Astrocyte (in vitro differentiated cells and primary cell): ENCODE measurements around the gene FAM124A. TPM values are rescaled to one million over a fixed set of nuclear protein-coding genes. Genes with fewer than 3 reads are reported as not detected.

ENCODE experiments used
- DNase-seq: peaks from one replicate; pipeline ENCODE4 v3.0.0-alpha.2; 2010; ENCODE audit warnings: low read depth
- FAIRE-seq: peaks from 2 replicates; lab custom pipeline; 2011; peaks lifted over from hg19 to GRCh38; lab: Jason Lieb, UNC
- H2AFZ ChIP-seq: 2 replicates; pipeline ENCODE4 v1.6.0; 2012; ENCODE audit warnings: low read depth, low read length, inconsistent platforms
- H3K27ac ChIP-seq: 2 replicates; pipeline ENCODE4 v1.5.1; 2011; ENCODE audit warnings: low read depth, low read length, inconsistent platforms
- H3K27me3 ChIP-seq: 2 replicates; pipeline ENCODE4 v1.6.0; 2011; ENCODE audit warnings: low read length, inconsistent platforms; ENCODE audit not compliant: insufficient read depth
- H3K36me3 ChIP-seq: 2 replicates; pipeline ENCODE4 v1.5.1; 2011; ENCODE audit warnings: low read length, inconsistent platforms; ENCODE audit not compliant: insufficient read depth
- H3K4me1 ChIP-seq: 2 replicates; pipeline ENCODE4 v1.5.1; 2011; ENCODE audit warnings: low read length, inconsistent platforms; ENCODE audit not compliant: insufficient read depth
- H3K4me2 ChIP-seq: 2 replicates; pipeline ENCODE4 v1.6.0; 2012; ENCODE audit warnings: low read length, inconsistent platforms
- H3K4me3 ChIP-seq: 2 replicates; pipeline ENCODE4 v1.5.1; 2011; ENCODE audit warnings: low read depth, mild to moderate bottlenecking, low read length, inconsistent platforms; ENCODE audit not compliant: insufficient read depth
- H3K79me2 ChIP-seq: 2 replicates; pipeline ENCODE4 v1.6.0; 2012; ENCODE audit warnings: mild to moderate bottlenecking, low read length, inconsistent platforms; ENCODE audit not compliant: insufficient read depth
- H3K9ac ChIP-seq: 2 replicates; pipeline ENCODE4 v1.6.0; 2012; ENCODE audit warnings: mild to moderate bottlenecking, low read length, inconsistent platforms
- H3K9me3 ChIP-seq: 2 replicates; pipeline ENCODE4 v1.5.1; 2012; ENCODE audit warnings: low read depth, mild to moderate bottlenecking, low read length, inconsistent platforms; ENCODE audit not compliant: insufficient read depth
- H4K20me1 ChIP-seq: 2 replicates; pipeline ENCODE4 v1.6.0; 2012; ENCODE audit warnings: low read length, inconsistent platforms; ENCODE audit not compliant: insufficient read depth
- H3K27ac Mint-ChIP-seq: one replicate; pipeline ENCODE4 v1.8.0; 2021; ENCODE audit warnings: mild to moderate bottlenecking, mixed read lengths; ENCODE audit not compliant: unreplicated experiment
- H3K27me3 Mint-ChIP-seq: one replicate; pipeline ENCODE4 v1.8.0; 2021; ENCODE audit warnings: low read depth, mixed read lengths; ENCODE audit not compliant: unreplicated experiment
- H3K36me3 Mint-ChIP-seq: one replicate; pipeline ENCODE4 v1.8.0; 2021; ENCODE audit warnings: low read depth, mixed read lengths; ENCODE audit not compliant: unreplicated experiment
- H3K4me1 Mint-ChIP-seq: one replicate; pipeline ENCODE4 v1.8.0; 2021; ENCODE audit warnings: low read depth, mixed read lengths; ENCODE audit not compliant: unreplicated experiment
- H3K4me3 Mint-ChIP-seq: one replicate; pipeline ENCODE4 v1.8.0; 2021; ENCODE audit warnings: mild to moderate bottlenecking, moderate library complexity, mixed read lengths; ENCODE audit not compliant: unreplicated experiment
- H3K9me3 Mint-ChIP-seq: one replicate; pipeline ENCODE4 v1.8.0; 2021; ENCODE audit warnings: mild to moderate bottlenecking, mixed read lengths; ENCODE audit not compliant: unreplicated experiment
- CTCF ChIP-seq: IDR thresholded peaks from 2 replicates; pipeline ENCODE4 v1.5.1; 2011; ENCODE audit warnings: low read depth, mild to moderate bottlenecking, inconsistent platforms, low read length, moderate library complexity; ENCODE audit not compliant: insufficient read depth
- EZH2 ChIP-seq: IDR thresholded peaks from 2 replicates; pipeline ENCODE4 v1.6.1; 2012; ENCODE audit warnings: mild to moderate bottlenecking, low read length, inconsistent platforms; ENCODE audit not compliant: insufficient read depth
- total RNA-seq: library from RNA; stranded (reverse); gene quantifications from 2 replicates; pipeline ENCODE4 v1.2.1, GENCODE V29; 2021

The FAM124A gene
- total RNA-seq, 1 donor from 2014 or later: 1.1 TPM

- FAIRE-seq (no peak), DNase-seq (no peak)
- no peaks in the 10 kb centered on the region for H3K79me2 ChIP-seq
- Mint-ChIP-seq H3K27ac (no peak overlapping the region), H3K36me3 (no peaks in the 10 kb centered on the region), H3K4me1 (peaks cover 8% of the 10 kb centered on the region), H3K4me3 (no peak overlapping the region), H3K27me3 (peaks cover 7% of the 10 kb centered on the region), H3K9me3 (peaks cover 3% of the 10 kb centered on the region)
- H4K20me1 ChIP-seq: no peaks in the 10 kb centered on the region
- H3K27me3 ChIP-seq: peaks cover 5% of the 10 kb centered on the region
- no peaks in the 10 kb centered on the region for H3K4me1 ChIP-seq
- H3K9ac ChIP-seq: no peak overlapping the region
- no peak overlapping the region for H3K27ac ChIP-seq
- TF ChIP-seq CTCF (no peak), EZH2 (no peak)
- H3K4me2 ChIP-seq: no peak overlapping the region
- H3K36me3 ChIP-seq: no peaks in the 10 kb centered on the region
- H2AFZ ChIP-seq: no peak overlapping the region
- H3K9me3 ChIP-seq: no peaks in the 10 kb centered on the region
- H3K4me3 ChIP-seq: no peak overlapping the region
Measured at GRCh38 chr13:51194942-51195341, 27.3 kb upstream of the FAM124A start.

DNA sequence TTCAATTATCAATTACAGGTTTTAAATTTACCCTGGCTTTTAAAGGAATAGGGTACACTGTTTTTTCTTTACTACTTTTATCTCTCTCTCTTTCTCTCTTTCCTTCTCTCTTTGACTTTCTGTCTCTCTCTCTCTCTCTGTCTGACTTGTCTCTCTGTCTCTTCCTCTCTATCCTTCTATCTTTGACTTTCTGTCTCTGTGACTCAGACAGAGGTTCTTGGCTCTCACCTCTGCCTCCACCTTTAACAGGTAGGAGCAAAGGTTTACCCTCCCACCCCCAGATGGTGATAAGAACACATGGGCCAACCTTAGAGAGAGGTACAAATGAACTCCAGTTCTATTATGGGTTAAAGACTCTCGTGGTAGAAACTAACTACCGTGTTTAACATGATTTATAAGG lies 20.3 kb upstream of the FAM124A start:
- H3K36me3 ChIP-seq: no peaks in the 10 kb centered on the region
- Mint-ChIP-seq H3K4me1 (no peaks in the 10 kb centered on the region), H3K4me3 (no peak overlapping the region), H3K27ac (no peak overlapping the region), H3K9me3 (peaks cover 4% of the 10 kb centered on the region), H3K36me3 (no peaks in the 10 kb centered on the region), H3K27me3 (peaks cover 28% of the 10 kb centered on the region)
- TF ChIP-seq CTCF: no peak
- no peak for TF ChIP-seq EZH2
- H3K4me3 ChIP-seq: no peak overlapping the region
- H3K27me3 ChIP-seq: peaks cover 10% of the 10 kb centered on the region
- H2AFZ ChIP-seq: no peak overlapping the region
- DNase-seq (no peak), FAIRE-seq (no peak)
- H3K4me2 ChIP-seq: no peak overlapping the region
- no peak overlapping the region for H3K27ac ChIP-seq
- H3K4me1 ChIP-seq: no peaks in the 10 kb centered on the region
- H4K20me1 ChIP-seq: no peaks in the 10 kb centered on the region
- no peaks in the 10 kb centered on the region for H3K9me3 ChIP-seq
- H3K79me2 ChIP-seq: no peaks in the 10 kb centered on the region
- H3K9ac ChIP-seq: no peak overlapping the region

DNA sequence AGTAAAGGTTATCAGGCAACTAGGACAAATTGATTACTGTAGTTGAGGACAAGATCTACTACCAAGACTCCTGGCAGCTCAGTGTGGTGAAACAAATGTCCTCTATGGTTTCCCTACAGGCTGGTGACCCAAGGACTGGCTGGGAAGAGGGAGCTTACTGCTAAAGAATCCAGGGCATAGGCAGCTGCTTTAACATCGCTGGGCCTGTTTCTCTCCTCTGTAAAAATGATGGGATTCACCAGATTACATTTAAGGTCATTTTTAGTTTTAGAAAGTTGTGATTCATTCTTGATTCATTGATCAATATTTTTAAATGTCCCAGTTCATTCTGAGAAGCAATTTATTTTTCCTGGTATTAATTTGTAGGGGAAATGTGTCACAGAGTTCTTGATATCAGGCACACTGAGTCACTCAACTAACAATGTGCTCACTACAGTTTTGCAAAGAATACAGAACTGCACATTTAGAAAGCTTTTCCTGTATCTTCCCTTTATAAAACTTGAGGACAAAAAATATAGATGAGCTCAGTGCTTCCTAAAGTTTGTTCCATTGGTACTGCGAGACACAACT lies 19.6 kb upstream of the FAM124A start:
- no peak overlapping the region for H3K9ac ChIP-seq
- Mint-ChIP-seq H3K4me3 (no peak overlapping the region), H3K4me1 (no peaks in the 10 kb centered on the region), H3K27me3 (peaks cover 30% of the 10 kb centered on the region), H3K27ac (no peak overlapping the region), H3K36me3 (no peaks in the 10 kb centered on the region), H3K9me3 (peaks cover 4% of the 10 kb centered on the region)
- no peak overlapping the region for H3K27ac ChIP-seq
- no peaks in the 10 kb centered on the region for H3K79me2 ChIP-seq
- TF ChIP-seq EZH2: no peak
- TF ChIP-seq CTCF: no peak
- FAIRE-seq (no peak), DNase-seq (no peak)
- no peaks in the 10 kb centered on the region for H3K4me1 ChIP-seq
- peaks cover 13% of the 10 kb centered on the region for H3K27me3 ChIP-seq
- H4K20me1 ChIP-seq: no peaks in the 10 kb centered on the region
- H2AFZ ChIP-seq: no peak overlapping the region
- H3K9me3 ChIP-seq: no peaks in the 10 kb centered on the region
- no peak overlapping the region for H3K4me2 ChIP-seq
- no peak overlapping the region for H3K4me3 ChIP-seq
- no peaks in the 10 kb centered on the region for H3K36me3 ChIP-seq
